Measurements from ENCODE around the gene ULK4.

- TF ChIP-seq CTCF (IDR thresholded peaks at IDR 0.05) (no peak), POLR2A (IDR thresholded peaks at IDR 0.05) (no peak)
Observed at GRCh38 chr3:41304593-41304992, 657.3 kb downstream of the ULK4 start.
